ENCODE measurements around the gene CDH4. TPM values are rescaled to one million over a fixed set of nuclear protein-coding genes. Genes with fewer than 3 reads are reported as not detected.

CDH4 gene
- total and polyA plus RNA-seq, 4 donors = 5.8 to 24.1 (median 17.1) TPM

GRCh38 chr20:61369731-61370520 lies 117.9 kb downstream of the CDH4 start:
- H3K27me3 ChIP-seq (ENCODE audit: control insufficient read depth, insufficient read depth, low read length) = no peaks in the 10 kb centered on the region
- 82% methylated on average over 9 of the region's 13 CpGs for WGBS (ENCODE audit: insufficient coverage)
- H3K36me3 ChIP-seq (ENCODE audit: control insufficient read depth, insufficient read depth, low read length) = peaks cover 2% of the 10 kb centered on the region
- H3K9me3 ChIP-seq (ENCODE audit: control insufficient read depth, insufficient read depth, low read length) = no peaks in the 10 kb centered on the region
- H3K4me3 ChIP-seq (ENCODE audit: low read depth, low read length) = no peak overlapping the region
- peaks cover 46% of the 10 kb centered on the region for H3K4me1 ChIP-seq (ENCODE audit: control insufficient read depth, insufficient read depth, low read length)
- DNase-seq (ENCODE audit: low read depth in 4 of 6, low spot score in 6 of 6) = no peak
- no peak overlapping the region for H3K27ac ChIP-seq (ENCODE audit: low read depth, low read length)

- H3K4me3 ChIP-seq (ENCODE audit: low read depth, low read length) = no peak overlapping the region
- DNase-seq (ENCODE audit: low read depth in 4 of 6, low spot score in 6 of 6) = peak; percentile 50 to 95 (median 66)
Observed at GRCh38 chr20:61370841-61371303, 118.8 kb downstream of the CDH4 start.

DNA sequence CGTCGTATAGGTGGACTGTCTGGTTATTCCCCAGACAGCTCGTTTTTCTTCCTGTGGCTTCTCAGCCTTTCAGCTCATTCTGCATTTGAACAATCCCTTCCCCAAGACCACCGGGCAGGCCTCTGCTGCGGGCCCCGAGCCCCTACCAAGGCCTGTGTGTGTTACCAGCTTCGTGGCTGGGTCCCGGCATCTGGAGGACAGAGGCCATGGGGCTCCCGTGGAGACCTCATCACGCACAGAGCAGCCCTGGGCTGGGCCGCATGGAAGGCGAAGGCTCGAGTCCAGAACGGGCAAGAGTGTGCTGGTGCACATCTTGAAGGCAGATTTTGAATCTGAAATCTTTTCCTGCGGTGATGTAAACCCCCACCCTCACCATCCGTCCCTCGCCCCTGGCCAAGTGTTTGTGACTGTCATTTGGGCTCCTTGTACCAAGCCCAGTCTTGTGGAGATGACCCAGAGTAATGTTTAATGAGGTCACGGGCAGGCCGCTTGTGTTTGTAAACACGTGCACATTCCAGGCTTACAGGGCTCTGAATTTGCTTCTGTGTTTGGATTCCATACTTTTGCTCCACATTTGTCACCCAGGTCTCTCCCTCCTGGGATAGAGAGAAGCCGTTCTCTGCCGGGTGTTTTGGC lies 119.6 kb downstream of the CDH4 start:
- no peak for DNase-seq (ENCODE audit: low read depth in 4 of 6, low spot score in 6 of 6)
- Histone ChIP-seq H3K4me1 (ENCODE audit: control insufficient read depth, insufficient read depth, low read length) (peaks cover 46% of the 10 kb centered on the region), H3K4me3 (ENCODE audit: low read depth, low read length) (no peak overlapping the region), H3K27me3 (ENCODE audit: control insufficient read depth, insufficient read depth, low read length) (no peaks in the 10 kb centered on the region), H3K36me3 (ENCODE audit: control insufficient read depth, insufficient read depth, low read length) (peaks cover 2% of the 10 kb centered on the region), H3K9me3 (ENCODE audit: control insufficient read depth, insufficient read depth, low read length) (no peaks in the 10 kb centered on the region), H3K27ac (ENCODE audit: low read depth, low read length) (peak overlapping the region; percentile 35)
- WGBS (ENCODE audit: insufficient coverage) = 40% methylated on average over 21 of the region's 22 CpGs

More at GRCh38 chr20:61370841-61371303, 118.8 kb downstream of the CDH4 start:
- no peaks in the 10 kb centered on the region for H3K27me3 ChIP-seq (ENCODE audit: control insufficient read depth, insufficient read depth, low read length)
- H3K36me3 ChIP-seq (ENCODE audit: control insufficient read depth, insufficient read depth, low read length) = peaks cover 2% of the 10 kb centered on the region
- peak overlapping the region; percentile 35 for H3K27ac ChIP-seq (ENCODE audit: low read depth, low read length)
- no peaks in the 10 kb centered on the region for H3K9me3 ChIP-seq (ENCODE audit: control insufficient read depth, insufficient read depth, low read length)
- peaks cover 46% of the 10 kb centered on the region for H3K4me1 ChIP-seq (ENCODE audit: control insufficient read depth, insufficient read depth, low read length)
- 17% methylated on average over 19 of the region's 20 CpGs for WGBS (ENCODE audit: insufficient coverage)

DNA sequence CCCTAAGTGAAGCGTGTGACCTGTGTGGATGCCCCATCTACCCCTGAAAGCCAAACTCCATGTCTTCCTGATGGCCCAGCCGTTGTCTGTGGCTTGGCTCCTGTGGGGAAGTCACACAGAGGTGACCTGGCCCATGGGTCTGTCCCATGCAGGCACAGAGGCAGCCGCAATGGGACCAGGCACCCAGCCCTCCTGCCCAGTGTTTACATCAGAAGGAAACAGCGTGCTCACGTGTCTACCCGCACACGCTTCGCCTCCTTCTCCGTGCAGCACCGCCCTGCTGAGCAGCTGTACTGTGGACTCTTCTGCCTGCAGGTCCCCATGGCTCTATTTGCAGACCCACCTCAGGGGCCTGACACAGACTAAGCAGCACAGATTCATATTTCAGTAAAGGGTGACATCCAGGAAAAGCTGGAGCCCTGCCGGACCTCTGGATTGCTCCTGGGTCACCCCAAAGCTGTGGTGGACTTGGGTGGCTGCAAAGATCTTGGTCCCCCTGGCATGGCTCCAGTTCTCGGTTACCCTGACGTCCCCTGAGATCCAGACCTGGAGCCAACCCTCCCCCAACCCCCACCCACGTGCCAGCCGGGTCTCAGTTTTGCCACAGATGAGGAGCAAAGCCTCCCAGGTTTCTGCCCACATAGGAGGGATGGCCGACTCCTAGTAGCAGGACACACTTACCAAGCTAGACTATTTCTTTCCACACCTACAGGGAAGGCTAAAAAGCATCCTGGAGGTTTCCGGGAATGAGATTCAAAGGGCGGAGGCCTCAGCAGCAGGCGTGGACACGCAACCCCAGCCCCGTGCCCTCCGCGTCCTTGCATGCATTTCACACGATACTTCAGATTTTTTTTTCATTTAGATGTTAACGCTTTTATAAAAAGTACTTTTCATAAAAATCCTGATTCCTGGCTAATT lies 120.3 kb downstream of the CDH4 start:
- WGBS (ENCODE audit: insufficient coverage) = 78% methylated on average over 13 of the region's 25 CpGs
- no peak for DNase-seq (ENCODE audit: low read depth in 4 of 6, low spot score in 6 of 6)
- Histone ChIP-seq H3K4me3 (ENCODE audit: low read depth, low read length) (no peak overlapping the region), H3K9me3 (ENCODE audit: control insufficient read depth, insufficient read depth, low read length) (no peaks in the 10 kb centered on the region), H3K4me1 (ENCODE audit: control insufficient read depth, insufficient read depth, low read length) (peaks cover 41% of the 10 kb centered on the region), H3K27me3 (ENCODE audit: control insufficient read depth, insufficient read depth, low read length) (no peaks in the 10 kb centered on the region), H3K27ac (ENCODE audit: low read depth, low read length) (no peak overlapping the region), H3K36me3 (ENCODE audit: control insufficient read depth, insufficient read depth, low read length) (peaks cover 2% of the 10 kb centered on the region)

DNA sequence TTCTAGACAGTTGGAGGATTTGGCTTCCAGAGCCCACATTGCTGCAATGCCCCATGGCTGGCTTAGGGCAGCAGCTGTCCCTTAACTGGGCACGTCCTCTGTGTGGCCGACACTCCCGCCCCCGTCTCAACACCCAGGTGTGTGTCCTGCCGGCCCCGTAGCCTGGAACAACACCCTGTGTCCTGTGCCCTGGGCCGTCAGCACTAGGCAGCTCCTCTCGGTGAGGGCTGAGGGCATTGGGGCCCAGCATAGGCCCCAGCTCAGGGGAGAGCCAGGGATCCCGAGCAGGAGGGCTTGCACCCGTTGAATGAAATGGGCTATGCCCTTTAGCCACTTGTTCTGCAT lies 121.0 kb downstream of the CDH4 start:
- WGBS (ENCODE audit: insufficient coverage) = 77% methylated on average over 9 of the region's 10 CpGs

GRCh38 chr20:61373956-61374545 lies 122.0 kb downstream of the CDH4 start:
- H3K27ac ChIP-seq (ENCODE audit: low read depth, low read length) = no peak overlapping the region
- WGBS (ENCODE audit: insufficient coverage) = 95% methylated on average over 16 of the region's 19 CpGs
- no peak overlapping the region for H3K4me3 ChIP-seq (ENCODE audit: low read depth, low read length)

More for the DNA sequence above, 121.0 kb downstream of the CDH4 start:
- Histone ChIP-seq H3K4me1 (ENCODE audit: control insufficient read depth, insufficient read depth, low read length) (peaks cover 41% of the 10 kb centered on the region), H3K4me3 (ENCODE audit: low read depth, low read length) (no peak overlapping the region), H3K36me3 (ENCODE audit: control insufficient read depth, insufficient read depth, low read length) (peaks cover 2% of the 10 kb centered on the region), H3K27ac (ENCODE audit: low read depth, low read length) (no peak overlapping the region), H3K27me3 (ENCODE audit: control insufficient read depth, insufficient read depth, low read length) (no peaks in the 10 kb centered on the region), H3K9me3 (ENCODE audit: control insufficient read depth, insufficient read depth, low read length) (no peaks in the 10 kb centered on the region)
- no peak for DNase-seq (ENCODE audit: low read depth in 4 of 6, low spot score in 6 of 6)

DNA sequence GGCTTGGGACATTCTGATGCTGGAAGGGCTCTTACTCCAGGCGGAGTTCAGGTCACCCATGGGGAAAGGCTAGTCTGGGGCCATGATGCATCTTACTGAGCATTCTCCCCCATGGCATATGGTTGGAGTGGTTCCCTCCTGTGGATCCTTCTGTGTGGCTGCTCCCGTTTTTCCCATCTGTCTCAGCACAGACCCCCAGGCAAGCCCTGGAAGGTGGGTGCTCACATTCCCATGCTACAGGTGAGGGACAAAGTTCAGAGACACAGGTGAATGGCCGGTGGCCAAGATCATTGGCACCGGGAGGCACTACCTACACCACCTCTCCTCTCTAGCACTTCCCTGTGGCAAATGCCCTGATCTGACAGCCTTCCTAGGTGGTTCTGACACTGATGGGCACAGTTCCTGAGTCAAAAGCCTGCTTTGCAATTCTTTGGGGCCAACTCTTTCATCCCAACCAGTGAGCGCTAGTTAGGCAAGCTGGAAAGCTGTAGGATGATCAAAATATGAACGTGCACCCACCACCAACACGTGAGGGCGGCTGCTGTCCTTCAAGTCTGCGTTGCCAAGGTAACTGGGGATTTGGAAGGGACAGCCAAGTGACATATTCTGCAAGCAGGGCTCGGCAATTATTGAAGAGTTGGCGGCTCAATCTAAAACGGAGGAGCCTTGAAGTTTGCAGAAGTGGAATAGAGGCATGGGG lies 124.6 kb downstream of the CDH4 start:
- DNase-seq (ENCODE audit: low read depth in 4 of 6, low spot score in 6 of 6) = peak in 1 of 6 donors; percentile 54
- Histone ChIP-seq H3K4me3 (ENCODE audit: low read depth, low read length) (no peak overlapping the region), H3K27ac (ENCODE audit: low read depth, low read length) (no peak overlapping the region), H3K36me3 (ENCODE audit: control insufficient read depth, insufficient read depth, low read length) (peaks cover 2% of the 10 kb centered on the region), H3K9me3 (ENCODE audit: control insufficient read depth, insufficient read depth, low read length) (no peaks in the 10 kb centered on the region), H3K4me1 (ENCODE audit: control insufficient read depth, insufficient read depth, low read length) (peaks cover 27% of the 10 kb centered on the region), H3K27me3 (ENCODE audit: control insufficient read depth, insufficient read depth, low read length) (no peaks in the 10 kb centered on the region)
- WGBS (ENCODE audit: insufficient coverage) = 94% methylated on average over 11 of the region's 12 CpGs

More at GRCh38 chr20:61373956-61374545, 122.0 kb downstream of the CDH4 start:
- peaks cover 2% of the 10 kb centered on the region for H3K36me3 ChIP-seq (ENCODE audit: control insufficient read depth, insufficient read depth, low read length)
- H3K4me1 ChIP-seq (ENCODE audit: control insufficient read depth, insufficient read depth, low read length) = peaks cover 42% of the 10 kb centered on the region
- H3K9me3 ChIP-seq (ENCODE audit: control insufficient read depth, insufficient read depth, low read length) = no peaks in the 10 kb centered on the region
- no peaks in the 10 kb centered on the region for H3K27me3 ChIP-seq (ENCODE audit: control insufficient read depth, insufficient read depth, low read length)
- no peak for DNase-seq (ENCODE audit: low read depth in 4 of 6, low spot score in 6 of 6)

- H3K4me1 ChIP-seq (ENCODE audit: control insufficient read depth, insufficient read depth, low read length) = peaks cover 9% of the 10 kb centered on the region
- H3K27me3 ChIP-seq (ENCODE audit: control insufficient read depth, insufficient read depth, low read length) = no peaks in the 10 kb centered on the region
- DNase-seq (ENCODE audit: low read depth in 4 of 6, low spot score in 6 of 6) = peak in 1 of 6 donors; percentile 68
- H3K36me3 ChIP-seq (ENCODE audit: control insufficient read depth, insufficient read depth, low read length) = peaks cover 2% of the 10 kb centered on the region
- H3K27ac ChIP-seq (ENCODE audit: low read depth, low read length) = no peak overlapping the region
- H3K9me3 ChIP-seq (ENCODE audit: control insufficient read depth, insufficient read depth, low read length) = no peaks in the 10 kb centered on the region
- WGBS (ENCODE audit: insufficient coverage) = 44% methylated on average over 3 of the region's 7 CpGs
- no peak overlapping the region for H3K4me3 ChIP-seq (ENCODE audit: low read depth, low read length)
Observed at GRCh38 chr20:61378694-61379355, 126.8 kb downstream of the CDH4 start.
